Transverse colon (tissue), 3 donors: ENCODE measurements around the gene SPATA2L.

Experiments used
- CTCF ChIP-seq, 5 experiments: fragments of 200-600 bp in 3 of 5; fragments of 450-650 bp in 2 of 5; sonication (generic) in 3 of 5; IDR thresholded peaks; 1 replicate in 2 of 5; 2 replicates in 3 of 5; pipeline ENCODE4 v1.5.1; 2016 to 2017; ENCODE audit warnings: antibody characterized with exemption in 5 of 5, inconsistent platforms in 3 of 5, mild to moderate bottlenecking in 2 of 5, moderate library complexity in 1 of 5
- EP300 ChIP-seq: sonication (generic); formaldehyde crosslinking; IDR thresholded peaks from one replicate; pipeline ENCODE4 v1.6.1; 2017; ENCODE audit warnings: antibody characterized with exemption, low read depth
- POLR2A ChIP-seq: fragments of 450-650 bp; IDR thresholded peaks from one replicate; pipeline ENCODE4 v1.6.1; 2016; ENCODE audit warnings: antibody characterized with exemption, mild to moderate bottlenecking, moderate library complexity

- peak; percentile 10 for TF ChIP-seq POLR2A
- no peak for TF ChIP-seq CTCF (IDR thresholded peaks at IDR 0.05)
- no peak for TF ChIP-seq EP300
These were observed 10.2 kb upstream of the SPATA2L start for GRCh38 chr16:89711601-89712273.
